HUES6 (cell line): ENCODE data around the gene CAMP.

Experiments used
- H3K27ac ChIP-seq: 2 replicates; pipeline ENCODE4 v1.7.0; 2013; ENCODE audit warnings: low read depth, mild to moderate bottlenecking, low read length, inconsistent platforms
- H3K27me3 ChIP-seq: 2 replicates; pipeline ENCODE4 v1.6.1; 2013; ENCODE audit warnings: low read length; ENCODE audit not compliant: control insufficient read depth, insufficient read depth
- H3K36me3 ChIP-seq: 2 replicates; pipeline ENCODE4 v1.6.1; 2013; ENCODE audit warnings: low read length; ENCODE audit not compliant: control insufficient read depth, insufficient read depth
- H3K4me1 ChIP-seq: 2 replicates; pipeline ENCODE4 v1.6.1; 2013; ENCODE audit warnings: low read length; ENCODE audit not compliant: control insufficient read depth, insufficient read depth
- H3K4me3 ChIP-seq: 2 replicates; pipeline ENCODE4 v1.5.1; 2013; ENCODE audit warnings: low read depth, low read length
- H3K9ac ChIP-seq: one replicate; pipeline ENCODE4 v1.6.1; 2013; ENCODE audit warnings: mild to moderate bottlenecking, low read length
- H3K9me3 ChIP-seq: 2 replicates; pipeline ENCODE4 v1.6.1; 2013; ENCODE audit warnings: low read depth, low read length; ENCODE audit not compliant: control insufficient read depth, insufficient read depth

Gene CAMP

GRCh38 chr3:48214225-48214624 lies 9.1 kb upstream of the CAMP start:
- peaks cover 7% of the 10 kb centered on the region for H3K9me3 ChIP-seq
- no peaks in the 10 kb centered on the region for H3K36me3 ChIP-seq
- no peak overlapping the region for H3K27ac ChIP-seq
- no peak overlapping the region for H3K9ac ChIP-seq
- H3K4me1 ChIP-seq, result no peaks in the 10 kb centered on the region
- no peak overlapping the region for H3K4me3 ChIP-seq
- no peaks in the 10 kb centered on the region for H3K27me3 ChIP-seq

GRCh38 chr3:48215019-48215418 lies 8.3 kb upstream of the CAMP start:
- H3K9ac ChIP-seq, result no peak overlapping the region
- H3K27me3 ChIP-seq, result no peaks in the 10 kb centered on the region
- no peak overlapping the region for H3K4me3 ChIP-seq
- no peaks in the 10 kb centered on the region for H3K36me3 ChIP-seq
- no peaks in the 10 kb centered on the region for H3K4me1 ChIP-seq
- no peak overlapping the region for H3K27ac ChIP-seq
- H3K9me3 ChIP-seq, result peaks cover 2% of the 10 kb centered on the region; the same call in 1 of the 2 replicates

DNA sequence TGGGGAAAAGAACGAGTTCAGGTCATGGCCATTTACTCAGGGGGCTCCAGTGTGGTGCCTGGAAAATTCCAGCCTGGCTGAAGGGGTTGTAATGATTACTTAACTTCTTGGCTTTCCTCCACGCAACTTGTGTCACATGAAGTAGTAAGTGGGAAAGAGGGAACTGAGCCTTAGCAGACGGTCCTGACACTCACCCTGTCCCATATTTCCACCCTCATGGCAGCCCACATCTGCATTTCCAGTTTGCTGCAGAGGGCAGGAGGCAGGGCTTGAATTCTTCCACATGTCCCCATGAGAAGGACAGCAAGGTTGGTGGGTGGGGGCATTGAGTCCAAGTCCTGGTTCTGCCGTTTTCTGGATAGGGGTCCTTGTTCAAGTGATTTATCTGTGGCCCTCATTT lies 7.8 kb upstream of the CAMP start:
- no peak overlapping the region for H3K9ac ChIP-seq
- no peaks in the 10 kb centered on the region for H3K9me3 ChIP-seq
- H3K36me3 ChIP-seq, result no peaks in the 10 kb centered on the region
- no peaks in the 10 kb centered on the region for H3K27me3 ChIP-seq
- no peak overlapping the region for H3K27ac ChIP-seq
- no peak overlapping the region for H3K4me3 ChIP-seq
- no peaks in the 10 kb centered on the region for H3K4me1 ChIP-seq

GRCh38 chr3:48215876-48216275 lies 7.4 kb upstream of the CAMP start:
- Histone ChIP-seq H3K4me1 (no peaks in the 10 kb centered on the region), H3K36me3 (no peaks in the 10 kb centered on the region), H3K9ac (no peak overlapping the region), H3K9me3 (no peaks in the 10 kb centered on the region), H3K27ac (no peak overlapping the region), H3K4me3 (no peak overlapping the region), H3K27me3 (no peaks in the 10 kb centered on the region)

GRCh38 chr3:48217449-48217848 lies 5.8 kb upstream of the CAMP start:
- no peak overlapping the region for H3K4me3 ChIP-seq
- no peak overlapping the region for H3K9ac ChIP-seq
- no peaks in the 10 kb centered on the region for H3K36me3 ChIP-seq
- no peaks in the 10 kb centered on the region for H3K9me3 ChIP-seq
- H3K27me3 ChIP-seq, result no peaks in the 10 kb centered on the region
- no peaks in the 10 kb centered on the region for H3K4me1 ChIP-seq
- no peak overlapping the region for H3K27ac ChIP-seq

- H3K36me3 ChIP-seq, result no peaks in the 10 kb centered on the region
- no peaks in the 10 kb centered on the region for H3K4me1 ChIP-seq
- no peak overlapping the region for H3K9ac ChIP-seq
- H3K27me3 ChIP-seq, result peaks cover 2% of the 10 kb centered on the region; the same call in 1 of the 2 replicates
- no peak overlapping the region for H3K4me3 ChIP-seq
- H3K27ac ChIP-seq, result no peak overlapping the region
- no peaks in the 10 kb centered on the region for H3K9me3 ChIP-seq
These were observed 4.8 kb upstream of the CAMP start for GRCh38 chr3:48218537-48218936.

- no peak overlapping the region for H3K4me3 ChIP-seq
- H3K4me1 ChIP-seq, result no peaks in the 10 kb centered on the region
- no peak overlapping the region for H3K9ac ChIP-seq
- H3K36me3 ChIP-seq, result no peaks in the 10 kb centered on the region
- H3K9me3 ChIP-seq, result no peaks in the 10 kb centered on the region
- no peak overlapping the region for H3K27ac ChIP-seq
- peaks cover 2% of the 10 kb centered on the region; the same call in 1 of the 2 replicates for H3K27me3 ChIP-seq
These were observed 3.8 kb upstream of the CAMP start for GRCh38 chr3:48219543-48219942.

DNA sequence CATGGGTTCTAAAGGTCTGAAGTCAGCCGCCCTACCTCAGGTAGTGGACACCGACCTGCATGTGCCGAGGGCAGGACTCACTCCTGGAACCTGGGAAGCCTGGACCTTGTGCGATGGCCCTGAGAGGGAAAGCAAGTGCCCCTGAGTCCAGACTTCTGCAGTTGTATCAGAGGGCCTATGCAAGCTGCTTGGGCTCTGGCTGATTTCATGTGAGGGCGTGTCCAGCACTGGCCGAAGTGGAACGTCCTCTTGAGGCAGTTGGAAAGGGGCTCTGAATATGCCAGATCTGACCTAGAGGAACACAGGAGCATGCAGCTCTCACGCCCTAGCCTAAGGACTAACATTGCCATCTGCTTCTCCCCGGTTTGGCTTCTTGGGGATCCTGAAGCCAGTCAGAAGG lies 2.5 kb upstream of the CAMP start:
- H3K9ac ChIP-seq, result no peak overlapping the region
- no peak overlapping the region for H3K27ac ChIP-seq
- H3K4me1 ChIP-seq, result no peaks in the 10 kb centered on the region
- H3K9me3 ChIP-seq, result no peaks in the 10 kb centered on the region
- no peak overlapping the region for H3K4me3 ChIP-seq
- no peaks in the 10 kb centered on the region for H3K36me3 ChIP-seq
- peaks cover 2% of the 10 kb centered on the region; the same call in 1 of the 2 replicates for H3K27me3 ChIP-seq

- H3K4me3 ChIP-seq, result no peak overlapping the region
- H3K4me1 ChIP-seq, result no peaks in the 10 kb centered on the region
- no peaks in the 10 kb centered on the region for H3K36me3 ChIP-seq
- no peak overlapping the region for H3K9ac ChIP-seq
- H3K27ac ChIP-seq, result no peak overlapping the region
- H3K27me3 ChIP-seq, result peaks cover 2% of the 10 kb centered on the region; the same call in 1 of the 2 replicates
- no peaks in the 10 kb centered on the region for H3K9me3 ChIP-seq
These were observed 2.3 kb downstream of the CAMP start for GRCh38 chr3:48225587-48225986.

GRCh38 chr3:48226939-48227338 lies 3.6 kb downstream of the CAMP start:
- Histone ChIP-seq H3K36me3 (no peaks in the 10 kb centered on the region), H3K9ac (no peak overlapping the region), H3K27ac (no peak overlapping the region), H3K27me3 (peaks cover 2% of the 10 kb centered on the region; the same call in 1 of the 2 replicates), H3K4me3 (no peak overlapping the region), H3K4me1 (no peaks in the 10 kb centered on the region), H3K9me3 (no peaks in the 10 kb centered on the region)

GRCh38 chr3:48232232-48232631 lies 8.9 kb downstream of the CAMP start:
- H3K36me3 ChIP-seq, result no peaks in the 10 kb centered on the region

DNA sequence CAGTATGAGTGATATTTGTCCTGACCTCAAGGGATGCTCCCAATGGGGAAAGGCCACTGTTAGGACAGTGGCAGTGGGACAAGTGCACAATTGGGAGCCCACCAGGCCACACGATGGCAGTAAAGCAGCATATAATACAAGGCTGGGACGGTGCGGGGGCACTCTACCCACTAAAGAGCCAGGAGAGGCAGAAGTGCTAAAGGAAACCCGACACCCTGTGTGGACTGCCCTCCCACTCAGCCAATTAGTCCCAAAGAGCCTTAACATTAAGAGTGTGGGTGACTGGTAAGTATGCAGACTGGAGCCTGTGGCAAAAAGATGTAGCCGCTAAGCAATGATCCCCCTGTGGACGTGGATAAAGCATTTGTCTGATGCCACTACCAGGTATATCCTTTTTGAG lies 9.4 kb downstream of the CAMP start:
- H3K27ac ChIP-seq, result no peak overlapping the region
- H3K4me1 ChIP-seq, result no peaks in the 10 kb centered on the region
- no peak overlapping the region for H3K4me3 ChIP-seq
- H3K36me3 ChIP-seq, result no peaks in the 10 kb centered on the region
- H3K9me3 ChIP-seq, result peaks cover 16% of the 10 kb centered on the region
- no peaks in the 10 kb centered on the region for H3K27me3 ChIP-seq
- H3K9ac ChIP-seq, result no peak overlapping the region

More at GRCh38 chr3:48232232-48232631, 8.9 kb downstream of the CAMP start:
- Histone ChIP-seq H3K4me1 (no peaks in the 10 kb centered on the region), H3K9ac (no peak overlapping the region), H3K27me3 (no peaks in the 10 kb centered on the region), H3K9me3 (peaks cover 16% of the 10 kb centered on the region), H3K4me3 (no peak overlapping the region), H3K27ac (no peak overlapping the region)
